ENCODE data around the gene RBPMS2.

The RBPMS2 gene

DNA sequence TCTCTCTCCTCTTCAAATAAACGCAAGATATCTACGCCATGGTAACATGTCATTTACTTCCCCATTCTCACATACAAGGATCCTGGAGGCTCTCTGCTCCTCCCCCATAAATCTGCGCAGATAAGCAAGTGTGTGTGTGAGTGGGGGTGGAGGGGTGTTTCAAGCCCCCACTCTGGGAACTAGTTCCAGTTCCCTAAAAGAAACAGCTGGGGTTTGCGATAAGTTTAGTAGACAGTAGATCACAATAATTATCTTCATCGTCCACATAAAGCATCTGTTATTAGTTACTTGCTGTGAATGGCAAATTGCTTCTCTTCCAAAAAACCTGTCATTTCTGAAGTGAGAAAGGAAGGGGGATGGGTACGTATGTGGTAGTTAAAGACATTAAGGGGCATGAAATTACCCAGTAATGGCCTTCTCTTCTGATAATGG lies 79.8 kb downstream of the RBPMS2 start:
- H2BK12ac ChIP-seq (ENCODE audit: low read length in 2 of 2) = no peak overlapping the region
- peaks cover 30 to 36% of the 10 kb centered on the region in 2 experiments for H3K36me3 ChIP-seq (ENCODE audit: control insufficient read depth in 1 of 2, insufficient read depth in 2 of 2, low read depth in 1 of 2, low read length in 2 of 2)
- H4K91ac ChIP-seq (ENCODE audit: low read length) = no peak overlapping the region
- no peaks in the 10 kb centered on the region for H3K27me3 ChIP-seq (ENCODE audit: control insufficient read depth in 1 of 2, insufficient read depth in 1 of 2, low read length in 2 of 2)
- H3K4ac ChIP-seq (ENCODE audit: low read depth in 1 of 2, low read length in 2 of 2) = no peak overlapping the region
- WGBS = 100% methylated on average over 3 of the region's 6 CpGs
- H3K14ac ChIP-seq (ENCODE audit: low read length in 2 of 2) = no peak overlapping the region
- H2BK5ac ChIP-seq (ENCODE audit: low read depth, low read length, poor library complexity, severe bottlenecking) = no peak overlapping the region
- no peak overlapping the region for H4K8ac ChIP-seq (ENCODE audit: low read length)
- peaks cover 15% of the 10 kb centered on the region for H3K4me1 ChIP-seq (ENCODE audit: control insufficient read depth, insufficient read depth, low read depth, low read length)
- H3K23ac ChIP-seq (ENCODE audit: low read length in 2 of 2) = no peak overlapping the region
- no peak for DNase-seq
- no peak overlapping the region for H3K9ac ChIP-seq (ENCODE audit: low read length)
- no peak overlapping the region for H3K27ac ChIP-seq (ENCODE audit: low read length, poor library complexity, severe bottlenecking)
- H2BK120ac ChIP-seq (ENCODE audit: low read depth, low read length) = no peak overlapping the region
- no peak overlapping the region for H3K4me2 ChIP-seq (ENCODE audit: low read length, poor library complexity, severe bottlenecking)
- H2BK15ac ChIP-seq (ENCODE audit: low read depth, poor library complexity, severe bottlenecking) = no peak overlapping the region
- H3K18ac ChIP-seq (ENCODE audit: low read depth in 1 of 2, low read length in 2 of 2) = no peak overlapping the region
- H2AFZ ChIP-seq (ENCODE audit: low read depth, low read length) = no peak overlapping the region
- no peak overlapping the region for H2AK5ac ChIP-seq (ENCODE audit: low read length, severe bottlenecking)
- no peak overlapping the region for H3K4me3 ChIP-seq (ENCODE audit: insufficient read depth in 1 of 2, low read depth in 1 of 2, low read length in 2 of 2)
- H3K9me3 ChIP-seq (ENCODE audit: control insufficient read depth, low read length) = no peaks in the 10 kb centered on the region
- H3K79me1 ChIP-seq (replicated peaks; ENCODE audit: low read length, poor library complexity, severe bottlenecking) = peaks cover 11% of the 10 kb centered on the region

DNA sequence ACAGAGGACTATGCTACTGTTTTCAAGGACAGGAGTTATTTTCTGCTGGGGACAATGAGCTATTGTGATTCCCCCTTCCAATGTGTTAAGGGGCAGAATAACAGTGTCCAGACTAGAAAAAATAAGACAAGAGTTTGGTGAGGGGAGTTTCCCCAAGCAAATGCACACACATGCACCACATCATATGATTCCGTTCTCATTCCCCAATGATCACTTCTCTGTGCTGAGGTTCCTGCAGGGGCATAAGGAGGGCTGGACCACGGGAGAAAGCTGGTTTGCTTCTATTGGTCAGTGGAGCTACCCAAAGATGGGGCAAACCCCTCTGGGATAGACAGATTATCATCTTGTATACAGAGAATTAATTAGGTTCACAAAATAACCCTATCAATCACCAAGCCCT lies 80.6 kb downstream of the RBPMS2 start:
- Histone ChIP-seq H2BK12ac (ENCODE audit: low read length in 2 of 2) (no peak overlapping the region), H3K4me2 (ENCODE audit: low read length, poor library complexity, severe bottlenecking) (no peak overlapping the region), H3K9me3 (ENCODE audit: control insufficient read depth, low read length) (no peaks in the 10 kb centered on the region), H4K91ac (ENCODE audit: low read length) (no peak overlapping the region), H3K9ac (ENCODE audit: low read length) (no peak overlapping the region), H3K79me1 (replicated peaks; ENCODE audit: low read length, poor library complexity, severe bottlenecking) (peaks cover 18% of the 10 kb centered on the region), H3K36me3 (ENCODE audit: control insufficient read depth in 1 of 2, insufficient read depth in 2 of 2, low read depth in 1 of 2, low read length in 2 of 2) (peaks cover 33 to 42% of the 10 kb centered on the region in 2 experiments), H3K23ac (ENCODE audit: low read length in 2 of 2) (peak overlapping the region in 1 of 2 experiments; percentile 59), H2BK15ac (ENCODE audit: low read depth, poor library complexity, severe bottlenecking) (no peak overlapping the region), H3K4me3 (ENCODE audit: insufficient read depth in 1 of 2, low read depth in 1 of 2, low read length in 2 of 2) (no peak overlapping the region), H2BK5ac (ENCODE audit: low read depth, low read length, poor library complexity, severe bottlenecking) (no peak overlapping the region), H3K27me3 (ENCODE audit: control insufficient read depth in 1 of 2, insufficient read depth in 1 of 2, low read length in 2 of 2) (no peaks in the 10 kb centered on the region), H4K8ac (ENCODE audit: low read length) (no peak overlapping the region), H2BK120ac (ENCODE audit: low read depth, low read length) (no peak overlapping the region), H2AFZ (ENCODE audit: low read depth, low read length) (no peak overlapping the region), H3K14ac (ENCODE audit: low read length in 2 of 2) (no peak overlapping the region), H2AK5ac (ENCODE audit: low read length, severe bottlenecking) (no peak overlapping the region), H3K18ac (ENCODE audit: low read depth in 1 of 2, low read length in 2 of 2) (no peak overlapping the region), H3K27ac (ENCODE audit: low read length, poor library complexity, severe bottlenecking) (no peak overlapping the region), H3K4me1 (ENCODE audit: control insufficient read depth, insufficient read depth, low read depth, low read length) (peaks cover 8% of the 10 kb centered on the region), H3K4ac (ENCODE audit: low read depth in 1 of 2, low read length in 2 of 2) (no peak overlapping the region)
- DNase-seq = no peak
- WGBS = 100% methylated on average over 1 of the region's 2 CpGs

GRCh38 chr15:64693134-64693533 lies 82.3 kb downstream of the RBPMS2 start:
- H2AFZ ChIP-seq (ENCODE audit: low read depth, low read length) = no peak overlapping the region
- no peak overlapping the region for H4K91ac ChIP-seq (ENCODE audit: low read length)
- no peaks in the 10 kb centered on the region for H3K27me3 ChIP-seq (ENCODE audit: control insufficient read depth in 1 of 2, insufficient read depth in 1 of 2, low read length in 2 of 2)
- no peak overlapping the region for H3K4me2 ChIP-seq (ENCODE audit: low read length, poor library complexity, severe bottlenecking)
- no peak overlapping the region for H3K23ac ChIP-seq (ENCODE audit: low read length in 2 of 2)
- H2AK5ac ChIP-seq (ENCODE audit: low read length, severe bottlenecking) = no peak overlapping the region
- peak; percentile 96 for DNase-seq
- no peak overlapping the region for H3K4ac ChIP-seq (ENCODE audit: low read depth in 1 of 2, low read length in 2 of 2)
- H4K8ac ChIP-seq (ENCODE audit: low read length) = no peak overlapping the region
- H3K4me3 ChIP-seq (ENCODE audit: insufficient read depth in 1 of 2, low read depth in 1 of 2, low read length in 2 of 2) = peak overlapping the region in 1 of 2 experiments; percentile 13
- H2BK12ac ChIP-seq (ENCODE audit: low read length in 2 of 2) = no peak overlapping the region
- H2BK120ac ChIP-seq (ENCODE audit: low read depth, low read length) = no peak overlapping the region
- H3K9me3 ChIP-seq (ENCODE audit: control insufficient read depth, low read length) = no peaks in the 10 kb centered on the region
- H3K14ac ChIP-seq (ENCODE audit: low read length in 2 of 2) = no peak overlapping the region
- H3K36me3 ChIP-seq (ENCODE audit: control insufficient read depth in 1 of 2, insufficient read depth in 2 of 2, low read depth in 1 of 2, low read length in 2 of 2) = peaks cover 47 to 55% of the 10 kb centered on the region in 2 experiments
- no peak overlapping the region for H3K27ac ChIP-seq (ENCODE audit: low read length, poor library complexity, severe bottlenecking)
- no peak overlapping the region for H3K18ac ChIP-seq (ENCODE audit: low read depth in 1 of 2, low read length in 2 of 2)
- H3K9ac ChIP-seq (ENCODE audit: low read length) = peak overlapping the region; percentile 64
- peaks cover 7% of the 10 kb centered on the region for H3K4me1 ChIP-seq (ENCODE audit: control insufficient read depth, insufficient read depth, low read depth, low read length)
- H3K79me1 ChIP-seq (replicated peaks; ENCODE audit: low read length, poor library complexity, severe bottlenecking) = peaks cover 21% of the 10 kb centered on the region
- H2BK5ac ChIP-seq (ENCODE audit: low read depth, low read length, poor library complexity, severe bottlenecking) = no peak overlapping the region
- H2BK15ac ChIP-seq (ENCODE audit: low read depth, poor library complexity, severe bottlenecking) = no peak overlapping the region
- WGBS = 56% methylated on average over 5 of the region's 5 CpGs

DNA sequence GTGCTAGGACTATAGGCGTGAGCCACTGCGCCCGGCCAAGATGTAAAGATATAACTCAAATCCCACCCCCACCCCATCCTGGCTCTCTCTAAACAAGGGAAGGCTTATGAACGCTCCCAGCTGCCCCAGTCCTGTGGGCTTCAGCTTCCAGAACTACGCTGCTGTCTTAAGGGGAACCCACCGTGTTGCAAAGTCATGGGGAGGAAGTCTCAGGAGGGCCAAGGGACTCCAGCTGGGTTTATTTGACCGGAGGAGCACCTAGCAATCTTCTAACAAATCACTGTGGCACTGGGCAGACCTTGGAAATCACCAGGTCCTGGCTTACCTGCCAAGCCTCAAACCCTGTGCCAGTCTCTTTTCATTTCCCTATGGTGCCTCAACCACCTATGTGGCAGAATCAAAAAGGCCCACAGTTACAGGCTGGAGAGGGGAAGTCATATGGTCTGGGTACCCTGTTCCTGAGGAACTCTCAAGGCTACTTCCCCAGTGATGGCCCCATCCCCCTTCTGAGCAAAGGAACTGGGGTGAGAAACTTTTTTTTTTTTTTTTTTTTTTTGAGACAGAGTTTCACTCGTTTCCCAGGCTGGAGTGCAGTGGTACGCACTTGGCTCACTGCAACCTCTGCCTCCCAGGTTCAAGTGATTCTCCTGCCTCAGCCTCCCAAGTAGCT lies 83.4 kb downstream of the RBPMS2 start:
- Histone ChIP-seq H3K14ac (ENCODE audit: low read length in 2 of 2) (no peak overlapping the region), H3K27ac (ENCODE audit: low read length, poor library complexity, severe bottlenecking) (no peak overlapping the region), H4K8ac (ENCODE audit: low read length) (no peak overlapping the region), H2BK5ac (ENCODE audit: low read depth, low read length, poor library complexity, severe bottlenecking) (no peak overlapping the region), H3K4me2 (ENCODE audit: low read length, poor library complexity, severe bottlenecking) (no peak overlapping the region), H3K36me3 (ENCODE audit: control insufficient read depth in 1 of 2, insufficient read depth in 2 of 2, low read depth in 1 of 2, low read length in 2 of 2) (peaks cover 58 to 65% of the 10 kb centered on the region in 2 experiments), H3K4me1 (ENCODE audit: control insufficient read depth, insufficient read depth, low read depth, low read length) (peaks cover 4% of the 10 kb centered on the region), H3K18ac (ENCODE audit: low read depth in 1 of 2, low read length in 2 of 2) (no peak overlapping the region), H2AK5ac (ENCODE audit: low read length, severe bottlenecking) (no peak overlapping the region), H4K91ac (ENCODE audit: low read length) (no peak overlapping the region), H3K4me3 (ENCODE audit: insufficient read depth in 1 of 2, low read depth in 1 of 2, low read length in 2 of 2) (no peak overlapping the region), H3K27me3 (ENCODE audit: control insufficient read depth in 1 of 2, insufficient read depth in 1 of 2, low read length in 2 of 2) (no peaks in the 10 kb centered on the region), H2BK12ac (ENCODE audit: low read length in 2 of 2) (no peak overlapping the region), H2AFZ (ENCODE audit: low read depth, low read length) (no peak overlapping the region), H3K23ac (ENCODE audit: low read length in 2 of 2) (no peak overlapping the region), H3K4ac (ENCODE audit: low read depth in 1 of 2, low read length in 2 of 2) (no peak overlapping the region), H2BK15ac (ENCODE audit: low read depth, poor library complexity, severe bottlenecking) (no peak overlapping the region), H3K9me3 (ENCODE audit: control insufficient read depth, low read length) (no peaks in the 10 kb centered on the region), H3K79me1 (replicated peaks; ENCODE audit: low read length, poor library complexity, severe bottlenecking) (peaks cover 28% of the 10 kb centered on the region), H2BK120ac (ENCODE audit: low read depth, low read length) (no peak overlapping the region), H3K9ac (ENCODE audit: low read length) (no peak overlapping the region)
- DNase-seq = no peak
- WGBS = 98% methylated on average over 8 of the region's 9 CpGs

All from mesenchymal stem cell (in vitro differentiated cells and primary cell).